Mesenchymal stem cell (in vitro differentiated cells and primary cell): ENCODE measurements around the gene HCN4.

Experiments
- DNase-seq: peaks from one replicate; pipeline ENCODE4 v3.0.0-alpha.2; 2013
- H2AFZ ChIP-seq: one replicate; pipeline ENCODE4 v1.6.1; 2013; ENCODE audit warnings: low read depth, mild to moderate bottlenecking, control low read depth, inconsistent platforms, low read length, moderate library complexity
- H2AK5ac ChIP-seq: 2 replicates; pipeline ENCODE4 v1.6.1; 2013; ENCODE audit warnings: low read length, moderate library complexity, mild to moderate bottlenecking, inconsistent platforms; ENCODE audit not compliant: severe bottlenecking
- H2BK120ac ChIP-seq: one replicate; pipeline ENCODE4 v1.6.1; 2013; ENCODE audit warnings: low read depth, mild to moderate bottlenecking, inconsistent platforms, low read length, moderate library complexity
- H2BK12ac ChIP-seq, 2 experiments: one replicate each; pipeline ENCODE4 v1.6.1; 2013; ENCODE audit warnings: inconsistent platforms in 2 of 2, low read length in 2 of 2, mild to moderate bottlenecking in 2 of 2, moderate library complexity in 2 of 2, control low read depth in 1 of 2
- H2BK15ac ChIP-seq: one replicate; pipeline ENCODE4 v1.6.1; 2013; ENCODE audit warnings: mild to moderate bottlenecking, low read depth, inconsistent platforms; ENCODE audit not compliant: poor library complexity, severe bottlenecking
- H2BK5ac ChIP-seq: 2 replicates; pipeline ENCODE4 v1.6.1; 2013; ENCODE audit warnings: low read depth, mild to moderate bottlenecking, low read length, control low read depth, inconsistent platforms; ENCODE audit not compliant: poor library complexity, severe bottlenecking
- H3K14ac ChIP-seq, 2 experiments: one replicate each; pipeline ENCODE4 v1.6.1; 2013; ENCODE audit warnings: inconsistent platforms in 2 of 2, low read length in 2 of 2, control low read depth in 1 of 2, mild to moderate bottlenecking in 1 of 2, moderate library complexity in 1 of 2
- H3K18ac ChIP-seq, 2 experiments: one replicate each; pipeline ENCODE4 v1.6.1; 2013; ENCODE audit warnings: inconsistent platforms in 2 of 2, low read length in 2 of 2, control low read depth in 1 of 2, low read depth in 1 of 2, mild to moderate bottlenecking in 1 of 2
- H3K23ac ChIP-seq, 2 experiments: one replicate each; pipeline ENCODE4 v1.6.1; 2013; ENCODE audit warnings: inconsistent platforms in 2 of 2, low read length in 2 of 2, mild to moderate bottlenecking in 2 of 2, moderate library complexity in 2 of 2, control low read depth in 1 of 2
- H3K27ac ChIP-seq: 2 replicates; pipeline ENCODE4 v1.5.1; 2013; ENCODE audit warnings: mild to moderate bottlenecking, moderate library complexity, low read length, control low read depth, inconsistent platforms; ENCODE audit not compliant: poor library complexity, severe bottlenecking
- H3K27me3 ChIP-seq, 2 experiments: 2 replicates each; pipeline versions ENCODE4 v1.6.1 to v1.7.0; 2013; ENCODE audit warnings: low read length in 2 of 2, mild to moderate bottlenecking in 2 of 2, moderate library complexity in 2 of 2, control low read depth in 1 of 2, inconsistent platforms in 1 of 2; ENCODE audit not compliant: control insufficient read depth in 1 of 2, insufficient read depth in 1 of 2
- H3K36me3 ChIP-seq, 2 experiments: 2 replicates each; pipeline versions ENCODE4 v1.6.1 to v1.7.0; 2013; ENCODE audit warnings: low read length in 2 of 2, control low read depth in 1 of 2, inconsistent platforms in 1 of 2, low read depth in 1 of 2, mild to moderate bottlenecking in 1 of 2; ENCODE audit not compliant: insufficient read depth in 2 of 2, control insufficient read depth in 1 of 2
- H3K4ac ChIP-seq, 2 experiments: one replicate each; pipeline ENCODE4 v1.6.1; 2013; ENCODE audit warnings: inconsistent platforms in 2 of 2, low read length in 2 of 2, mild to moderate bottlenecking in 2 of 2, moderate library complexity in 2 of 2, control low read depth in 1 of 2, low read depth in 1 of 2
- H3K4me1 ChIP-seq: 2 replicates; pipeline ENCODE4 v1.6.1; 2013; ENCODE audit warnings: low read depth, low read length, control low read depth; ENCODE audit not compliant: control insufficient read depth, insufficient read depth
- H3K4me2 ChIP-seq: 2 replicates; pipeline ENCODE4 v1.6.1; 2013; ENCODE audit warnings: low read length, mild to moderate bottlenecking, inconsistent platforms; ENCODE audit not compliant: poor library complexity, severe bottlenecking
- H3K4me3 ChIP-seq, 2 experiments: 2 replicates each; pipeline versions ENCODE4 v1.5.1 to v1.7.0; 2013; ENCODE audit warnings: low read length in 2 of 2, mild to moderate bottlenecking in 2 of 2, control low read depth in 1 of 2, low read depth in 1 of 2; ENCODE audit not compliant: insufficient read depth in 1 of 2
- H3K79me1 ChIP-seq: replicated peaks from 2 replicates; pipeline ENCODE4 v1.6.1; 2013; ENCODE audit warnings: mild to moderate bottlenecking, control low read depth, low read length, inconsistent platforms; ENCODE audit not compliant: poor library complexity, severe bottlenecking
- H3K9ac ChIP-seq: 2 replicates; pipeline ENCODE4 v1.7.0; 2013; ENCODE audit warnings: mild to moderate bottlenecking, low read length, moderate library complexity
- H3K9me3 ChIP-seq: 2 replicates; pipeline ENCODE4 v1.7.0; 2013; ENCODE audit warnings: mild to moderate bottlenecking, low read length; ENCODE audit not compliant: control insufficient read depth
- H4K8ac ChIP-seq: one replicate; pipeline ENCODE4 v1.6.1; 2013; ENCODE audit warnings: inconsistent platforms, mild to moderate bottlenecking, low read length, moderate library complexity
- H4K91ac ChIP-seq: one replicate; pipeline ENCODE4 v1.6.1; 2013; ENCODE audit warnings: mild to moderate bottlenecking, low read length, inconsistent platforms
- WGBS: methylation state at CpG from one replicate; pipeline ENCODE4 v1.1.7; 2013; ENCODE audit warnings: mixed read lengths; 5-methylcytosine and 5-hydroxymethylcytosine counted together

Gene HCN4

DNA sequence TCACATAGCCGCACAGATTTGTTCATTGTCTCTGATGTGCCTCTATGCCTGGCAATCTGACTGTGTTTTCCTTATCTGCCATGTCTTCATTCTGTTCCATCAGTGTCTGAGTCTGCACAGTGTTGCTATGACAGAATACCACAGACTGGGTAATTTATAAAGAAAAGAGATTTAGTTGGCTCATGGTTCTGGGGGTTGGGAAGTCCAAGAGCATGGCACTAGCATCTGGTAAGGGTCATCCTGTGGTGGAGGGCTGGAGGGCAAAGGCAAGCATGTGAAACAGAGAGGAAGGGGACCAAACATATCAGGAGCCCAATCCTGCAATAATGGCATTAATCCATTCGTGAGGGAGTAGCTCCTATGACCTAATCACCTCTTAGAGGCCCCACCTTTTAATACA, 11.9 kb upstream of the HCN4 start:
- Histone ChIP-seq H3K27me3 (peaks cover 59 to 69% of the 10 kb centered on the region in 2 experiments), H3K9me3 (peaks cover 18% of the 10 kb centered on the region), H3K36me3 (no peaks in the 10 kb centered on the region), H2AK5ac (no peak overlapping the region), H3K4me2 (no peak overlapping the region), H3K4ac (no peak overlapping the region), H3K14ac (no peak overlapping the region), H2BK12ac (no peak overlapping the region), H3K9ac (no peak overlapping the region), H2BK5ac (no peak overlapping the region), H4K91ac (no peak overlapping the region), H3K27ac (no peak overlapping the region), H3K18ac (no peak overlapping the region), H3K79me1 (no peaks in the 10 kb centered on the region), H2AFZ (no peak overlapping the region), H3K4me3 (no peak overlapping the region), H4K8ac (no peak overlapping the region), H3K4me1 (peaks cover 5% of the 10 kb centered on the region), H3K23ac (no peak overlapping the region), H2BK15ac (no peak overlapping the region), H2BK120ac (no peak overlapping the region)
- 68% methylated on average over 2 of the region's 2 CpGs for WGBS
- DNase-seq = no peak

DNA sequence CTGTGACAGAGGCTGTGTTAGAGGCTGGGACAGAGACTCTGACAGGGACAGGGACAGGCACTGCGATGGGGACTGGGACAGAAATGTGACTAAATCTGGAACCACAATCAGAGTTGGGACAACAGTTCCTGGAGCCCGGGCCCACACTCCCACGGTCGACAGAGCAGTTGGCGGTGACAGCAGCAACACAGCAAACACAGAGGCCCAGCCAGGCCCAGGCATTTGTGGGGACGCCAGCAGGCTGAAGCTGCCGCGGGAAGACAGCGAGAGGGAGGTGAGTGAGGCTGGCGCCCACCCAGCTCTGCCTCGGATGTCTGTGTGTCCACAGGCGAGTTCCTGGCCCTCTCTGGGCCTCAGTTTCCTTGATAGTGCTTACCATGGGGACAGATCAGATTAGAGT, 9.3 kb upstream of the HCN4 start:
- WGBS = 80% methylated on average over 12 of the region's 12 CpGs
- H3K9me3 ChIP-seq = peaks cover 14% of the 10 kb centered on the region

GRCh38 chr15:73375755-73376305, 7.1 kb upstream of the HCN4 start:
- H2AFZ ChIP-seq = no peak overlapping the region
- H2BK12ac ChIP-seq = no peak overlapping the region
- no peak overlapping the region for H2BK120ac ChIP-seq
- H3K9ac ChIP-seq = no peak overlapping the region
- DNase-seq = no peak
- H3K4me3 ChIP-seq = no peak overlapping the region
- no peak overlapping the region for H3K4ac ChIP-seq
- no peak overlapping the region for H3K27ac ChIP-seq
- WGBS = 76% methylated on average over 6 of the region's 6 CpGs
- no peak overlapping the region for H2BK5ac ChIP-seq
- no peak overlapping the region for H3K18ac ChIP-seq
- H3K27me3 ChIP-seq = peaks cover 78 to 80% of the 10 kb centered on the region in 2 experiments
- H4K8ac ChIP-seq = no peak overlapping the region
- H2BK15ac ChIP-seq = no peak overlapping the region
- H3K36me3 ChIP-seq = no peaks in the 10 kb centered on the region
- H3K9me3 ChIP-seq = peaks cover 8% of the 10 kb centered on the region
- peak overlapping the region in 1 of 2 experiments; percentile 19 for H3K23ac ChIP-seq
- no peak overlapping the region for H3K14ac ChIP-seq
- H3K79me1 ChIP-seq = no peaks in the 10 kb centered on the region
- no peak overlapping the region for H3K4me2 ChIP-seq
- H3K4me1 ChIP-seq = no peaks in the 10 kb centered on the region
- no peak overlapping the region for H4K91ac ChIP-seq
- H2AK5ac ChIP-seq = no peak overlapping the region

More for the DNA sequence above, 9.3 kb upstream of the HCN4 start:
- no peak overlapping the region for H3K27ac ChIP-seq
- no peak for DNase-seq
- no peaks in the 10 kb centered on the region for H3K36me3 ChIP-seq
- H2BK120ac ChIP-seq = no peak overlapping the region
- H3K4ac ChIP-seq = no peak overlapping the region
- H3K4me3 ChIP-seq = no peak overlapping the region
- H3K27me3 ChIP-seq = peaks cover 68 to 77% of the 10 kb centered on the region in 2 experiments
- H4K91ac ChIP-seq = no peak overlapping the region
- no peak overlapping the region for H3K4me2 ChIP-seq
- no peak overlapping the region for H2BK12ac ChIP-seq
- no peak overlapping the region for H3K14ac ChIP-seq
- H2AK5ac ChIP-seq = no peak overlapping the region
- no peak overlapping the region for H3K23ac ChIP-seq
- no peak overlapping the region for H2AFZ ChIP-seq
- H3K18ac ChIP-seq = no peak overlapping the region
- H3K9ac ChIP-seq = no peak overlapping the region
- H2BK15ac ChIP-seq = no peak overlapping the region
- H2BK5ac ChIP-seq = no peak overlapping the region
- peaks cover 5% of the 10 kb centered on the region for H3K4me1 ChIP-seq
- no peaks in the 10 kb centered on the region for H3K79me1 ChIP-seq
- no peak overlapping the region for H4K8ac ChIP-seq

DNA sequence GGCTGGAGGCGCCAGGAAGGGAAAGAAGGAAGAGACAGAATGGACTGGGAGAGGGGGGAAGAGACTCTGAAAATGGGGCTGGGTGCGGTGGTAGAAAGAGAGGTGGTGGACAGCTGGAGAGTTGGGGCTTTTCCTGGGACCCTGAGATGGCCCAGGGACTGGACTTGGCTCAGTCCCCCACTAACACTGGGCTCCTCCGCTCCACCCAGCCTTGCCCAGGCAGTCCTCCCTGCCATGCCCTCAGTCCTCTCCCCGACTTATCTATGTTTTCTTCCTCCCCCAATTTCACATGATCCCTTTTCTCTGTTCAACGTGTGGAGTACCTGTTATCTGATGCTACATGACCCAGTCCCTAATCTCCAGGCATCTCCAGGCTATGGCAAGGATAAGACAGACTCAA, 6.3 kb upstream of the HCN4 start:
- H2BK12ac ChIP-seq = no peak overlapping the region
- H2BK120ac ChIP-seq = no peak overlapping the region
- 59% methylated on average over 4 of the region's 5 CpGs for WGBS
- no peak for DNase-seq
- no peak overlapping the region for H3K18ac ChIP-seq
- no peak overlapping the region for H3K4ac ChIP-seq
- H3K27me3 ChIP-seq = peaks cover 78 to 80% of the 10 kb centered on the region in 2 experiments
- no peak overlapping the region for H3K23ac ChIP-seq
- no peak overlapping the region for H3K4me3 ChIP-seq
- no peak overlapping the region for H3K27ac ChIP-seq
- no peak overlapping the region for H3K14ac ChIP-seq
- H2AFZ ChIP-seq = no peak overlapping the region
- H3K36me3 ChIP-seq = no peaks in the 10 kb centered on the region
- H4K91ac ChIP-seq = no peak overlapping the region
- no peak overlapping the region for H3K9ac ChIP-seq
- H3K4me2 ChIP-seq = no peak overlapping the region
- H3K4me1 ChIP-seq = peaks cover 1% of the 10 kb centered on the region
- no peak overlapping the region for H4K8ac ChIP-seq
- no peak overlapping the region for H2BK15ac ChIP-seq
- H3K9me3 ChIP-seq = no peaks in the 10 kb centered on the region
- H3K79me1 ChIP-seq = no peaks in the 10 kb centered on the region
- H2AK5ac ChIP-seq = no peak overlapping the region
- no peak overlapping the region for H2BK5ac ChIP-seq
